HG03108 (cell line): ENCODE data around the gene ANTXR2.
"Not testable (repeated sequence)": the region's sequence is repeated elsewhere in the genome, so short reads cannot be mapped to it uniquely, and the experiment has no call there.

Experiments
- ATAC-seq: cut with Tn5 transposase; IDR thresholded peaks from one replicate; pipeline ENCODE4 v1.9.1; 2021; ENCODE audit warnings: moderate library complexity; ENCODE audit not compliant: unreplicated experiment

The ANTXR2 gene

GRCh38 chr4:79993476-79993875 lies 79.6 kb downstream of the ANTXR2 start:
- no peak for ATAC-seq

DNA sequence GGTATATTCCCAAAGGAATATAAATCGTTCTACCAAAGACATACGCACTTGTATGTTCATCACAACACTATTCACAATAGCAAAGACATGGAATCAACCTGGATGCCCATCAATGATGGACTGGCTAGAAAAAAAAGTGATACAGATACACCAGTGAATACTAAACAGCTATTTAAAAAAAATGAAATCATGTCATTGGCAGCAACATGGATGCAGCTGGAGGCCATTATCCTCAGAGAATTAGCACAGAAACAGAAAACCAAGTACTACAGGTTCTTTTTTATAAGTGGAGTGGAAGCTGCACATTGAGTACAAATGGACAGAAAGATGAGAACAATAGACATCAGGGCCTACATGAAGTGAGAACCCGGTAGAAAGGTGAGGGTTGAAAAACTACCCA lies 81.4 kb downstream of the ANTXR2 start:
- no peak for ATAC-seq

DNA sequence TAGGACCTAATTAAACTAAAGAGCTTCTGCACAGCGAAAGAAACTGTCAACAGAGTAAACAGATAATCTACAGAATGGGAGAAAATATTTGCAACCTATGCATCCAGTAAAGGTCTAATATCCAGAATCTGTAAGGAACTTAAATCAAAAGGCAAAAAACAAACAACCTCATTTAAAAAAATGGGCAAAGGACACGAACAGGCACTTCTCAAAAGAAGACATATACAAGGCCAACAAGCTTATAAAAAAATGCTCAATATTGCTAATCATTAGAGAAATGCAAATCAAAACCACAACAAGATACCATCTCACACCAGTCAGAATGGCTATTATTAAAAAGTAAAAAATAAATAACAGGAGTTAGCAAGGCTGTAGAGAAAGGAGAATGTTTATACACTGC lies 81.9 kb downstream of the ANTXR2 start:
- ATAC-seq, result not testable (repeated sequence)

GRCh38 chr4:79987401-79987800 lies 85.6 kb downstream of the ANTXR2 start:
- no peak for ATAC-seq

DNA sequence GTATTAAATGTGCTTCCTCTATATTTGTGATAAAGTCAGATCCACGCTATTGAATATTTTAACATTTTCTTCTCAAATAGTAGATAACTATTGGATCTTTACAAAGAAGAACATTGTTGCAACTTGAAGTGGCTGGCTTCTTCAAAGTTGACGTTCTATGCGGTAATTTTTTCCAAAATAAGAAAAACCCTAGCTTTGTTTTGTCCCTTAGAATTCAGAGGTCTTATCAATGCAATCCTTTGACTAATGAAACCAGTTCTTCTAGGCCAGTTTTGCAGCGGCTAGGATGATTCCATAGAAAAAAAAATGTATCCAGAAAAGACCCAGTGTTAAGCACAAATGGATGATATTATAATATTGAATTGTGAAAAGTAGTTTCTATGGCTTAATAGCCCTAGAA lies 89.6 kb downstream of the ANTXR2 start:
- no peak for ATAC-seq

DNA sequence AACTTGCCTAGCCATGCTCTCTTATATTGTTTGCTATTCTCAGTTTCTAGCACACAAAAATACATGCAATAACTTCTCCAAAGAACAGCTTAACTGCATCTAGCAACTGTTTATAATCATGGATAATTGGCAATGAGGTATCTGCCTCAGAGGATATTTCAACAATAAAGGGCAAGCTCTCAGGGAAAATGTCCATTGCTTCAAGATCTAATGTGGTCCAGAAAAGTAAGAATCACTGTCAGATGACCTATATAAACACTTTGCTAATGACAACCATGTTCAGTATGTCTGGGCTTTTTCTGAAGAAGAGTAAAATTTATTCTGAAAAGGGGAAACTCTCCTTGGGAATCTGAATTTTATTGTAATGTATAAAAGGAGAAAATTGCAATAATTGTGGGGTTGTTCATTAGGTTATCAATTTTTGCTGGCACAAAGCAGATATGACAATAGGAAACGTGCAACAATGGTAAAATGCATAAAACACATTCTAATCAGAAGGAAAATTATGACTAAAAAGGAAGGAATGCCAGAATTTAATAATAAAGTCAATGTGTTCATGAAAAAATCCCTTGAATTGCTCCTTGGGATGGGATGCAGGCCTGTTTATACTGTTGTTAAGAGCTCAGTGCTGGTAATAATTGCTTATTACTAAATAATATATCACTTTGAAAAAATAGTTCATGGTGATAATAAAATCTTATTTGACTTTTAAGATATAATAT lies 90.3 kb downstream of the ANTXR2 start:
- no peak for ATAC-seq

DNA sequence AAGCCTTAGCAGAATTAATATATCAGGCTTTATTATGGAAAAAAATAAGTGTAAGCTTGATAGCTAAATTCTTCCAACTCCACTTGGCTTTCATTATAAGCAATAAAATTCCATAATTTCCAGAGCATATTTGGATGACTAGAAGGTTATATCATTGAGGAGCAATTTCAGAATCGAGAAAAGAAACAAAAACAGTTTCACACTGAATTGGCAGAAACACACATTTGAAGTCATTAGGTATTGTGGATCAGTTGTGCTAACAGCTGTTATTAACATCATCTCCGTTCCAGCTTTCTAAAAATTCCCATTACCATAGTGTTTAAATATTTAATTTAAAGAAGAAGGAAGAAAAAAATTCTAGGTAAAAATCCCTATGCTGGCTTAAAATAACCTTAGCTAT lies 92.6 kb downstream of the ANTXR2 start:
- no peak for ATAC-seq

GRCh38 chr4:79979785-79980437 lies 93.1 kb downstream of the ANTXR2 start:
- ATAC-seq, result no peak

DNA sequence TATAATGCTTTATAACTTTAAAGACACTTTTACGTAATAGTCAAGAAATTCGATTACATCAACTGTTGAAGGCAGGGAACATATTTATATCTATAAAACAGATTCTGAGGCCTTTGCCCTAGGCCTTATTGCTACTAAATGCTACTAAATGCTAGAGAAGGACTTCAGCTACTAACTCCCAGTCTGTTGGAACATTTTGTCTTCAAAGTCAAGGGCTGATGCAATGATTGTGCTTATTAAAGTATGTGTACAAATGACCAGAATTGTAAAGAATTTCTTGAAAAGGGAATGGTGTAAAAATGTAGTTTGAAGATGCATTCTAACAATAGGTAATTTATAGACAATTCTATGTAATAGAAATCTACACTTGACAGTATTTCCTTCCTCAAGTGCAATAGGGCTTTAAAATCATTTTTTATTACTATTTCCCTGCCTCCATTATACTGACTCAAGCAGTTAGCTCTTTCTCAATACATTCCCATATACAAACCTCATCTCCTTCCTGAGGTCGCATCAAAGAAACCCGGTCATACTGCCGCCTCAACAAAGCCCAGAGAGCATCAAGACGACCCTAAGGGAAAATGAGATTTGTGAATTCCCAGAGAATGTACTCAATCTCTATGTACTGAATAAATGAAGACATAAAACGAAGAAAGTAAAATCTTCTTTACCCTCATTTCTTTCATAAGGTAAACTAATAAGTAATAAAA lies 95.7 kb downstream of the ANTXR2 start:
- ATAC-seq, result no peak

DNA sequence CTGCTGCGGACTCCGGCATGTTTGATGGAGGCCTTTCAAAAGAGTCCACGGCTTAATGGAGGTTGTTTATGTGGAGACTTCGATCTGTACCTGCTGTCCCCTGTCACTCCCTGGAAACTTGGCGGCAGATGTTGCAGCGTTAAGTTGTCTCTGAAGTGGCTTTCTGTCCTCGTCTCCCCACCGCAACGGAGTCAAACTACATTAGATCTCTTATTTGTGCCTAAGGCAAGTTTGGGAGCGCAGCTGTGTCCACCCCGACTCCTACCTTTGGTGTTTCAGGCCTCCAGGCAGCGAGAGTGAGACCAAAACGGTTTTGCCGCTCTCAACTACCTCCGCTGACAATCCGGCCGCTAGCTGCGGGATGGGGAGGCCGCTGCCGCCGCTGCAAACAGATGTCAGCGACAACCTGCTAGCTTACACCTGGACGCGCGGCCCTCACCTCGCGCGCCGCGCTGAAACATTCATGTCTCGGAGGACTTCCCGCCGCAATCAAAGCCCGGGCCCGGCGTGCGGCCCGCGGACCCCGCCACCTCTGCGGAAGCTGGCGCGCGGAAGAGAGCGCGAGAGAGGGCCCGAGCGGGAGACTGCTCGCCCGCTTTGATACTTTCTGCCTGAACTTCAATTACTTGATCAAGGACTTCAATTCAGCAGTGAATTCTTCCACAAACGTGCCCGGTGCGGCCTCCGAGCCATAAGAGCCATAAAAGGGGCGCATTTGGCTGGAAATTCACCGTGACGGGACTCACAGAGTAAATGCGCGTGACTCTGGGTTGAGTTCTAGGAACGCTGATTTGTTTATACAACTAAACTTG lies 108.4 kb downstream of the ANTXR2 start:
- no peak for ATAC-seq

- ATAC-seq, result no peak
Observed at GRCh38 chr4:79964020-79964399, 109.0 kb downstream of the ANTXR2 start.

DNA sequence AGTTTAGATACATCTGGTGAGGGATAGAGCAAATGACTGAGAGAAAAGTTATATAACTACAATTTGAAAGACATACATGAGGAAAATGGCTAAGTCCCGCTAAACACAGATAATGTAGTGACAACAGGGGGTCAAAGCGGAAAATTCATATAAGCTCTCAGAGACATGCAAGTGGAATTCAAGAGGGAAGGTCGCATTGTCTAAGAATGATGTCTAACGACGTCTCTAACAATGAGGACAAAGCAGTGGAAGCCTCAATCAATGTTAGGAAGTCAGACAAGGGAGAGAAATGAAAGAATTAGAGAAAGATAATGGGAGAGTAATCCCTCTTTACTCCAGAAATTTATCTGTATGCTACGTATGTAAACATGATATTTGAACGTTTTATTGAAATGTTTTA lies 113.4 kb downstream of the ANTXR2 start:
- no peak for ATAC-seq

- no peak for ATAC-seq
Observed at GRCh38 chr4:79958466-79959264, 114.4 kb downstream of the ANTXR2 start.

- ATAC-seq, result no peak
Observed at GRCh38 chr4:79949178-79949577, 123.9 kb downstream of the ANTXR2 start.

- no peak for ATAC-seq
Observed at GRCh38 chr4:79948739-79949138, 124.3 kb downstream of the ANTXR2 start.

DNA sequence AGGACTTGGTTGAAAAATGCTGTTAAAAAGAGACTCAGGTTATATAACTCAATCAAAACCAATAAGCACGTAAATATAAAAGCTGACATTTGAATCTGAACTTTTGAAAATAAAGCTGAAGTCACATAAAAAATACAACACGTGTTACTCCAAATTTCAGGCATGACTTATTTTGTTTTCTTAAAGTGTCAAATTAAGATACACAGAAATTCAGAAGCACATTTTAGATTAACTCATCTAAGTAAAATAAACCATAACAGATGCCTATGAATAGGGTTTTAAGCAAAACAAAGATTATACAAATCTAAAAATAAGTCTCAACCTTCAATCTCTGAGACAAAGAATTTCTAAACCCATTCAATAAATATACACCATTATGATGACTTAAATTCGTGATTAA lies 124.8 kb downstream of the ANTXR2 start:
- no peak for ATAC-seq

- ATAC-seq, result no peak
Observed at GRCh38 chr4:79947386-79947785, 125.6 kb downstream of the ANTXR2 start.

- no peak for ATAC-seq
Observed at GRCh38 chr4:79935274-79935673, 137.8 kb downstream of the ANTXR2 start.

DNA sequence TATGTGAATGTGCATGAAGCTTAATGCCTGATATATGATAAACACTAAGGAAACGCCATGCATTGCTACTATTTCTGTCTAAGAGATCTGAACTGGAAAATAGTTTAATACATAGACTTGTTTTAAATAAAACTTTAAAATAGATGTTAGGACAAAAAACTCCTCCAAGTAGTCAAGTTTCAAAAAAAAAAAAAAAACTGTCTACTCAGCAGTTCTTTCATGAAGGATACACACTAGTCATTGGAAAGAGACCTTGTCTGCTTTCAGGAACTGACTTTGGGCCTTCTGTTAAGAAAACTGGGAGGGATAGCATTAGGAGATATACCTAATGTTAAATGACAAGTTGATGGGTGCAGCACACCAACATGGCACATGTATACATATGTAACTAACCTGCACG lies 138.4 kb downstream of the ANTXR2 start:
- ATAC-seq, result no peak

- ATAC-seq, result no peak
Observed at GRCh38 chr4:79927931-79928330, 145.1 kb downstream of the ANTXR2 start.

GRCh38 chr4:79923281-79923680 lies 149.7 kb downstream of the ANTXR2 start:
- no peak for ATAC-seq
